ENCODE measurements around the gene CDC42BPB.

DNA sequence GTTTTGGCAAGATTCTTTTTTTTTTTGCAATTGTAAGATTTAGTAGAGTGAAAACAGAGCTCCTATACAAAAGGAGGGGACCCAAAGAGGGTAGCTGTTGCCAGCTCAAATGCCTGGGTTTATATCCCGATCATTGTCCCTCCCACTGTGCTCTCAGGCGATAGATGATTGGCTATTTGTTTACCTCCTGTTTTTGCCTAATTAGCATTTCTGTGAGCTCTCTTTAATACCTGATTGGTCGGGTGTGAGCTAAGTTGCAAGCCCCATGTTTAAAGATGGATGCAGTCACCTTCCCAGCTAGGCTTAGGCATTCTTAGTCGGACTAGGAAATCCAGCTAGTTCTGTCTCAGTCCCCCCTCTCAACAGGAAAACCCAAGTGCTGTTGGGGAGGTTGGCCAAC, 39.0 kb upstream of the CDC42BPB start:
- TF ChIP-seq, protein P1, sequence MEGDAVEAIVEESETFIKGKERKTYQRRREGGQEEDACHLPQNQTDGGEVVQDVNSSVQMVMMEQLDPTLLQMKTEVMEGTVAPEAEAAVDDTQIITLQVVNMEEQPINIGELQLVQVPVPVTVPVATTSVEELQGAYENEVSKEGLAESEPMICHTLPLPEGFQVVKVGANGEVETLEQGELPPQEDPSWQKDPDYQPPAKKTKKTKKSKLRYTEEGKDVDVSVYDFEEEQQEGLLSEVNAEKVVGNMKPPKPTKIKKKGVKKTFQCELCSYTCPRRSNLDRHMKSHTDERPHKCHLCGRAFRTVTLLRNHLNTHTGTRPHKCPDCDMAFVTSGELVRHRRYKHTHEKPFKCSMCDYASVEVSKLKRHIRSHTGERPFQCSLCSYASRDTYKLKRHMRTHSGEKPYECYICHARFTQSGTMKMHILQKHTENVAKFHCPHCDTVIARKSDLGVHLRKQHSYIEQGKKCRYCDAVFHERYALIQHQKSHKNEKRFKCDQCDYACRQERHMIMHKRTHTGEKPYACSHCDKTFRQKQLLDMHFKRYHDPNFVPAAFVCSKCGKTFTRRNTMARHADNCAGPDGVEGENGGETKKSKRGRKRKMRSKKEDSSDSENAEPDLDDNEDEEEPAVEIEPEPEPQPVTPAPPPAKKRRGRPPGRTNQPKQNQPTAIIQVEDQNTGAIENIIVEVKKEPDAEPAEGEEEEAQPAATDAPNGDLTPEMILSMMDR (IDR thresholded peaks at IDR 0.05), result no peak
- TF ChIP-seq POLR2A (IDR thresholded peaks at IDR 0.05), result no peak

All from lower leg skin (tissue), 3 donors.